ENCODE results near the gene VRK3.

VRK3 gene

GRCh38 chr19:50040967-50041366, 15.8 kb upstream of the VRK3 start:
- no peak for TF ChIP-seq CTCF (IDR thresholded peaks at IDR 0.05; ENCODE audit: insufficient read depth, low read length, poor library complexity, severe bottlenecking)
- Histone ChIP-seq H3K36me3 (ENCODE audit: control insufficient read depth, insufficient read depth, low read length) (peaks cover 51% of the 10 kb centered on the region), H3K4me3 (replicated peaks; ENCODE audit: low read depth, low read length) (no peak overlapping the region), H3K27me3 (replicated peaks; ENCODE audit: control insufficient read depth, insufficient read depth, low read length) (no peaks in the 10 kb centered on the region)
- no peak for DNase-seq (ENCODE audit: extremely low read depth, insufficient read length)

GRCh38 chr19:50039968-50040367, 14.8 kb upstream of the VRK3 start:
- TF ChIP-seq CTCF (IDR thresholded peaks at IDR 0.05; ENCODE audit: insufficient read depth, low read length, poor library complexity, severe bottlenecking) = no peak
- no peaks in the 10 kb centered on the region for H3K27me3 ChIP-seq (replicated peaks; ENCODE audit: control insufficient read depth, insufficient read depth, low read length)
- peaks cover 44% of the 10 kb centered on the region for H3K36me3 ChIP-seq (ENCODE audit: control insufficient read depth, insufficient read depth, low read length)
- no peak for DNase-seq (ENCODE audit: extremely low read depth, insufficient read length)
- H3K4me3 ChIP-seq (replicated peaks; ENCODE audit: low read depth, low read length) = no peak overlapping the region

GRCh38 chr19:50036908-50037307, 11.7 kb upstream of the VRK3 start:
- H3K4me3 ChIP-seq (replicated peaks; ENCODE audit: low read depth, low read length) = no peak overlapping the region
- no peak for DNase-seq (ENCODE audit: extremely low read depth, insufficient read length)
- TF ChIP-seq CTCF (IDR thresholded peaks at IDR 0.05; ENCODE audit: insufficient read depth, low read length, poor library complexity, severe bottlenecking) = no peak
- H3K27me3 ChIP-seq (replicated peaks; ENCODE audit: control insufficient read depth, insufficient read depth, low read length) = no peaks in the 10 kb centered on the region
- peaks cover 28% of the 10 kb centered on the region for H3K36me3 ChIP-seq (ENCODE audit: control insufficient read depth, insufficient read depth, low read length)

- Histone ChIP-seq H3K36me3 (ENCODE audit: control insufficient read depth, insufficient read depth, low read length) (peaks cover 17% of the 10 kb centered on the region), H3K27me3 (replicated peaks; ENCODE audit: control insufficient read depth, insufficient read depth, low read length) (no peaks in the 10 kb centered on the region), H3K4me3 (replicated peaks; ENCODE audit: low read depth, low read length) (no peak overlapping the region)
- DNase-seq (ENCODE audit: extremely low read depth, insufficient read length) = no peak
- no peak for TF ChIP-seq CTCF (IDR thresholded peaks at IDR 0.05; ENCODE audit: insufficient read depth, low read length, poor library complexity, severe bottlenecking)
Measured at GRCh38 chr19:50030937-50031336, 5.8 kb upstream of the VRK3 start.

- Histone ChIP-seq H3K36me3 (ENCODE audit: control insufficient read depth, insufficient read depth, low read length) (peaks cover 17% of the 10 kb centered on the region), H3K4me3 (replicated peaks; ENCODE audit: low read depth, low read length) (no peak overlapping the region), H3K27me3 (replicated peaks; ENCODE audit: control insufficient read depth, insufficient read depth, low read length) (no peaks in the 10 kb centered on the region)
- TF ChIP-seq CTCF (IDR thresholded peaks at IDR 0.05; ENCODE audit: insufficient read depth, low read length, poor library complexity, severe bottlenecking) = no peak
- DNase-seq (ENCODE audit: extremely low read depth, insufficient read length) = no peak
Measured at GRCh38 chr19:50030225-50030624, 5.1 kb upstream of the VRK3 start.

GRCh38 chr19:50026550-50026906, 1.4 kb upstream of the VRK3 start:
- no peak for TF ChIP-seq CTCF (IDR thresholded peaks at IDR 0.05; ENCODE audit: insufficient read depth, low read length, poor library complexity, severe bottlenecking)
- no peak for DNase-seq (ENCODE audit: extremely low read depth, insufficient read length)
- Histone ChIP-seq H3K27me3 (replicated peaks; ENCODE audit: control insufficient read depth, insufficient read depth, low read length) (no peaks in the 10 kb centered on the region), H3K4me3 (replicated peaks; ENCODE audit: low read depth, low read length) (peak overlapping the region; percentile 74), H3K36me3 (ENCODE audit: control insufficient read depth, insufficient read depth, low read length) (peaks cover 8% of the 10 kb centered on the region)

Measured in GM06990 (cell line).